Nasal cavity respiratory epithelium epithelial cell of viscerocranial mucosa (primary cell): Measurements from ENCODE around the gene ZFYVE21. TPM values are rescaled to one million over a fixed set of nuclear protein-coding genes. Genes with fewer than 3 reads are reported as not detected.

Experiments used
- total RNA-seq: library from RNA; depleted of rRNA; stranded (reverse); fragments of >200 nt; gene quantifications from 2 replicates; pipeline ENCODE4 v1.2.3, GENCODE V29; 2014

ZFYVE21 gene
- total RNA-seq = 56.0 and 60.8 TPM in 2 replicates

GRCh38 chr14:103715052-103716000, at the start of gene ZFYVE21, which contains the start of gene XRCC3:
Gene ZFYVE21, plus strand, starts transcription at chr14:103715810. Its CDS starts 32 bp downstream, at chr14:103715842.
Gene XRCC3, minus strand, starts transcription at chr14:103715451. Its CDS starts 4,364 bp downstream, at chr14:103711087.

Other genes with a start within 250 kb of the ZFYVE21 start
- gene CKB, start 193.0 kb upstream of the ZFYVE21 start, total RNA-seq = 28.4 and 30.7 TPM in 2 replicates
- gene TRMT61A, start 186.6 kb upstream of the ZFYVE21 start, total RNA-seq = 10.9 and 18.7 TPM in 2 replicates
- gene BAG5, start 153.2 kb upstream of the ZFYVE21 start, total RNA-seq = 48.2 and 52.5 TPM in 2 replicates
- 27.3 and 33.8 TPM in 2 replicates for gene COA8, start 152.8 kb upstream of the ZFYVE21 start, total RNA-seq
- 140 and 211 TPM in 2 replicates for gene KLC1, start 86.6 kb upstream of the ZFYVE21 start, total RNA-seq
- 5.2 and 8.2 TPM in 2 replicates for gene XRCC3, start 359 bp upstream of the ZFYVE21 start, total RNA-seq
- 3.8 and 10.8 TPM in 2 replicates for gene PPP1R13B, start 131.8 kb downstream of the ZFYVE21 start, total RNA-seq
- gene TDRD9, start 212.6 kb downstream of the ZFYVE21 start, total RNA-seq = under 0.01 and 0.14 TPM in 2 replicates
- gene RD3L, start 226.7 kb downstream of the ZFYVE21 start, total RNA-seq = not detected in 2 replicates